Measurements from ENCODE around the gene RFPL3.

DNA sequence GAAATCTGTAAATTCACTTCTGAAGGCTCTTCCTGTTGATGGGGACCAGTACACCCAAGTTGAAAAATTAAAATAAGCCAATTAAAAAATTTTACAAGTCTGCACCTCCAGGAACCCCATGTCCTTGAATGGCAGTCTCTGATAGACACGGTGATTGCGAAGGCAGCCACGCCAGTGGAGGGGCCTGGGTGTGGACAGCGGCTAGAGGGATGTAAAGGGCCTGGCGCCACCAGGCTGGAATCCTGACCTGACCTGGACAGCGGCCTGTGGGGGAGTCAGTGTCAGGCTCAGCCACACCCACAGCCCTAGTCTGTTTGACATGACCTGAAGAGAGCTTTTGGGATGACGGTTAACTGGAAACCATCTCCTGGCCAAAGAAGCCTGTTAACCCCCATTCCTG is 49.5 kb upstream of the RFPL3 start:
- TF ChIP-seq, protein P1, sequence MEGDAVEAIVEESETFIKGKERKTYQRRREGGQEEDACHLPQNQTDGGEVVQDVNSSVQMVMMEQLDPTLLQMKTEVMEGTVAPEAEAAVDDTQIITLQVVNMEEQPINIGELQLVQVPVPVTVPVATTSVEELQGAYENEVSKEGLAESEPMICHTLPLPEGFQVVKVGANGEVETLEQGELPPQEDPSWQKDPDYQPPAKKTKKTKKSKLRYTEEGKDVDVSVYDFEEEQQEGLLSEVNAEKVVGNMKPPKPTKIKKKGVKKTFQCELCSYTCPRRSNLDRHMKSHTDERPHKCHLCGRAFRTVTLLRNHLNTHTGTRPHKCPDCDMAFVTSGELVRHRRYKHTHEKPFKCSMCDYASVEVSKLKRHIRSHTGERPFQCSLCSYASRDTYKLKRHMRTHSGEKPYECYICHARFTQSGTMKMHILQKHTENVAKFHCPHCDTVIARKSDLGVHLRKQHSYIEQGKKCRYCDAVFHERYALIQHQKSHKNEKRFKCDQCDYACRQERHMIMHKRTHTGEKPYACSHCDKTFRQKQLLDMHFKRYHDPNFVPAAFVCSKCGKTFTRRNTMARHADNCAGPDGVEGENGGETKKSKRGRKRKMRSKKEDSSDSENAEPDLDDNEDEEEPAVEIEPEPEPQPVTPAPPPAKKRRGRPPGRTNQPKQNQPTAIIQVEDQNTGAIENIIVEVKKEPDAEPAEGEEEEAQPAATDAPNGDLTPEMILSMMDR (IDR thresholded peaks at IDR 0.05): no peak
- TF ChIP-seq POLR2A (IDR thresholded peaks at IDR 0.05): no peak

Measured in right lobe of liver (tissue), 4 donors.